ENCODE results near the gene LRRN2. TPM values are rescaled to one million over a fixed set of nuclear protein-coding genes. Genes with fewer than 3 reads are reported as not detected.

Gene LRRN2
- total and polyA plus RNA-seq, 2 donors (not counting 1 experiment from before 2014, with no cell fraction given), result not detected

DNA sequence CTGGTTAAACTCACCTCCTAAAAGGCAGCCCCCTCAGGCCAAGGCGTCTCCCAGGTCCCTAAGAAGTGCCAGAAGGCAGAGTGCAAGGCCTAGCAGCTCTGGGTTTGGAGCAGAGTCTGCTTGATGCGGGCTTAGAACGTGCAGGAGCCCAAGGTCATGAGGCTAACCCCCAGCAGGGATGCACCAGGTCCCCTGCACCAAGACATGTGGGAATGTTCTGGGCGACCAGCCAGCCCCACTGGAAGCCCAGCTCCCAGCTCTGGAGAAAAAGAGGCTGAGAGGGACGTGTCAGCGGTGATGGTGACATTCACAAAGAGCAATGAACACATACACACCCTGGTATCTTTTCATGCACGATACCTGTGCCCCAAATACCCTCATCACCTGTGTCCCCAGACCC is 5.1 kb downstream of the LRRN2 start:
- Histone ChIP-seq H3K4me2 (ENCODE audit: extremely low read depth, insufficient read depth, low read length) (no peak overlapping the region), H3K9me3 (ENCODE audit: control insufficient read depth, insufficient read depth, low read depth, low read length) (no peaks in the 10 kb centered on the region), H3K4me1 (ENCODE audit: control insufficient read depth, extremely low read depth, insufficient read depth, low read length) (no peaks in the 10 kb centered on the region), H3K79me2 (ENCODE audit: control insufficient read depth, insufficient read depth, low read length) (no peaks in the 10 kb centered on the region), H3K27me3 (ENCODE audit: control insufficient read depth, insufficient read depth, low read length) (peaks cover 38% of the 10 kb centered on the region), H4K20me1 (ENCODE audit: control insufficient read depth, extremely low read depth, insufficient read depth, low read length) (no peaks in the 10 kb centered on the region), H3K36me3 (ENCODE audit: control insufficient read depth, insufficient read depth, low read length) (no peaks in the 10 kb centered on the region), H3K9ac (ENCODE audit: insufficient read depth, low read length) (no peak overlapping the region), H2AFZ (ENCODE audit: low read length) (no peak overlapping the region), H3K4me3 (replicated peaks in 1 of 4; ENCODE audit: control extremely low read depth in 1 of 4, insufficient read depth in 1 of 4, low read depth in 3 of 4, low read length in 4 of 4) (no peak overlapping the region), H3K27ac (ENCODE audit: insufficient read depth, low read length) (no peak overlapping the region)
- no peak for TF ChIP-seq EZH2 (IDR thresholded peaks at IDR 0.05; ENCODE audit: low read length, missing control alignments)
- TF ChIP-seq, protein P1, sequence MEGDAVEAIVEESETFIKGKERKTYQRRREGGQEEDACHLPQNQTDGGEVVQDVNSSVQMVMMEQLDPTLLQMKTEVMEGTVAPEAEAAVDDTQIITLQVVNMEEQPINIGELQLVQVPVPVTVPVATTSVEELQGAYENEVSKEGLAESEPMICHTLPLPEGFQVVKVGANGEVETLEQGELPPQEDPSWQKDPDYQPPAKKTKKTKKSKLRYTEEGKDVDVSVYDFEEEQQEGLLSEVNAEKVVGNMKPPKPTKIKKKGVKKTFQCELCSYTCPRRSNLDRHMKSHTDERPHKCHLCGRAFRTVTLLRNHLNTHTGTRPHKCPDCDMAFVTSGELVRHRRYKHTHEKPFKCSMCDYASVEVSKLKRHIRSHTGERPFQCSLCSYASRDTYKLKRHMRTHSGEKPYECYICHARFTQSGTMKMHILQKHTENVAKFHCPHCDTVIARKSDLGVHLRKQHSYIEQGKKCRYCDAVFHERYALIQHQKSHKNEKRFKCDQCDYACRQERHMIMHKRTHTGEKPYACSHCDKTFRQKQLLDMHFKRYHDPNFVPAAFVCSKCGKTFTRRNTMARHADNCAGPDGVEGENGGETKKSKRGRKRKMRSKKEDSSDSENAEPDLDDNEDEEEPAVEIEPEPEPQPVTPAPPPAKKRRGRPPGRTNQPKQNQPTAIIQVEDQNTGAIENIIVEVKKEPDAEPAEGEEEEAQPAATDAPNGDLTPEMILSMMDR (conservative IDR thresholded peaks at IDR 0.05 in 1 of 2, IDR thresholded peaks at IDR 0.05 in 1 of 2; ENCODE audit: low read depth in 1 of 2, low read length in 2 of 2), result no peak
- DNase-seq (ENCODE audit: low read depth in 2 of 2), result no peak

DNA sequence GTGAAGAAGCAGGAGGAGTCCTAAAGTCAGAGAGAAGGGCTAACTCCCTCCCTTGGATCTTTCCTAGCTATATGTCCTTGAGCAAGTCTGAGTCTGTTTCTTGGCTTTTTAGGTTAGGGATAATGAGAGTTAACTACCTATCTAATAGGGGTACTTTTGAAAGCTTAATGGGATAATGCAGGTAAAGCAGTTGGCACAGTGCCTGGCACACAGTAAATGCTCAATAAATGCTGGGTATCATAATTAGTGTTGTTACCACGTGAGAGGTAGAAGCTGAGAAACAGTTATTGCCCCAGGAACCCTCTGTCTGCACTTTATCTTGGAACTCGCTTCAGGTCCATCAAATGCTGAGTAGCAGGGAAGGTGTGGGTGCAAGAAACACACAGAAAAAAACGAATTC is 5.5 kb downstream of the LRRN2 start:
- no peak overlapping the region for H3K4me2 ChIP-seq (ENCODE audit: extremely low read depth, insufficient read depth, low read length)
- H4K20me1 ChIP-seq (ENCODE audit: control insufficient read depth, extremely low read depth, insufficient read depth, low read length), result no peaks in the 10 kb centered on the region
- H3K4me1 ChIP-seq (ENCODE audit: control insufficient read depth, extremely low read depth, insufficient read depth, low read length), result no peaks in the 10 kb centered on the region
- no peaks in the 10 kb centered on the region for H3K79me2 ChIP-seq (ENCODE audit: control insufficient read depth, insufficient read depth, low read length)
- no peak overlapping the region for H3K9ac ChIP-seq (ENCODE audit: insufficient read depth, low read length)
- H3K9me3 ChIP-seq (ENCODE audit: control insufficient read depth, insufficient read depth, low read depth, low read length), result no peaks in the 10 kb centered on the region
- peaks cover 38% of the 10 kb centered on the region for H3K27me3 ChIP-seq (ENCODE audit: control insufficient read depth, insufficient read depth, low read length)
- H3K36me3 ChIP-seq (ENCODE audit: control insufficient read depth, insufficient read depth, low read length), result no peaks in the 10 kb centered on the region
- DNase-seq (ENCODE audit: low read depth in 2 of 2), result no peak
- H3K27ac ChIP-seq (ENCODE audit: insufficient read depth, low read length), result no peak overlapping the region
- TF ChIP-seq, protein P1 (conservative IDR thresholded peaks at IDR 0.05 in 1 of 2, IDR thresholded peaks at IDR 0.05 in 1 of 2; ENCODE audit: low read depth in 1 of 2, low read length in 2 of 2), result no peak
- no peak for TF ChIP-seq EZH2 (IDR thresholded peaks at IDR 0.05; ENCODE audit: low read length, missing control alignments)
- H3K4me3 ChIP-seq (replicated peaks in 1 of 4; ENCODE audit: control extremely low read depth in 1 of 4, insufficient read depth in 1 of 4, low read depth in 3 of 4, low read length in 4 of 4), result no peak overlapping the region
- no peak overlapping the region for H2AFZ ChIP-seq (ENCODE audit: low read length)

DNA sequence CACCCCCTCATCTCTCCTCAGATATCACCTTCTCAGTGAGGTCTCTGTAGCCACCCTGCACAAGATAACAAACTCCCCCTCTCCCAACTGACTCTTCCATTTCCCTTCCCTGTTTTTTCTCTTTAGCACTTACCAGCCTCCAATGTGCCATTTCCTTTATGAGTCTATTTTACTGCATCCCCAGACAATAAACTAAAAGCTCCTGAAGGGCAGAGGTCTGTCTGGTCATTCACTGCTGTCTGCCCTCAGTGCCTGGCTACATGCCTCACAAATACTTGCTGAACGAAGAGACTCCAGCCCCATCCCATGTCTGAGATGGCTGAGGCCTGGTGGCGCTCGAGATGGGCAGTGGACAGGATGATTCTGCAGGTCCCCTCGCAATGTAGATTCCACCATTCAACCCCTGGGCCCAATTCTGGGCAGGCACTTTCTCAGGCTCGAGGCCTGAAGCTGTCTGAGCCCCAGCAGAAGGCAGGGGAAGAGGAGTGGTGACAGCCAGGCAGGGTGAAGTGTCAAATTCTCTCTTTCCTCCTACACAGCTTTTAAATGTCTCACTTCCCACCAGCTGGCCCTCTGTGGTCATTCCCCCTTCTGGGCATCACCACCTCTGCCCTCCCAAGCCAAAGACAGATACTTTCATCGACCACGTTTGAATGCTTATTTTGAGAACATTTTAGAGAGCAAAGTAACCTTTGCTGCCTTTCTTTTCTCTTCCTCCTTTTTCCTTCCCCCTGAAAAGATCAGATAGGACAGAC is 6.6 kb downstream of the LRRN2 start:
- Histone ChIP-seq H3K36me3 (ENCODE audit: control insufficient read depth, insufficient read depth, low read length) (no peaks in the 10 kb centered on the region), H3K4me1 (ENCODE audit: control insufficient read depth, extremely low read depth, insufficient read depth, low read length) (no peaks in the 10 kb centered on the region)
- no peak for TF ChIP-seq EZH2 (IDR thresholded peaks at IDR 0.05; ENCODE audit: low read length, missing control alignments)
- TF ChIP-seq, protein P1 (conservative IDR thresholded peaks at IDR 0.05 in 1 of 2, IDR thresholded peaks at IDR 0.05 in 1 of 2; ENCODE audit: low read depth in 1 of 2, low read length in 2 of 2), result no peak

More for the DNA sequence above, 6.6 kb downstream of the LRRN2 start:
- Histone ChIP-seq H2AFZ (ENCODE audit: low read length) (no peak overlapping the region), H4K20me1 (ENCODE audit: control insufficient read depth, extremely low read depth, insufficient read depth, low read length) (no peaks in the 10 kb centered on the region), H3K4me2 (ENCODE audit: extremely low read depth, insufficient read depth, low read length) (no peak overlapping the region), H3K9me3 (ENCODE audit: control insufficient read depth, insufficient read depth, low read depth, low read length) (no peaks in the 10 kb centered on the region), H3K27ac (ENCODE audit: insufficient read depth, low read length) (no peak overlapping the region), H3K79me2 (ENCODE audit: control insufficient read depth, insufficient read depth, low read length) (no peaks in the 10 kb centered on the region), H3K9ac (ENCODE audit: insufficient read depth, low read length) (no peak overlapping the region), H3K27me3 (ENCODE audit: control insufficient read depth, insufficient read depth, low read length) (peaks cover 27% of the 10 kb centered on the region), H3K4me3 (replicated peaks in 1 of 4; ENCODE audit: control extremely low read depth in 1 of 4, insufficient read depth in 1 of 4, low read depth in 3 of 4, low read length in 4 of 4) (no peak overlapping the region)
- no peak for DNase-seq (ENCODE audit: low read depth in 2 of 2)
